ENCODE results near the gene MROH8.
A peak's percentile ranks its signal among the peaks of the same experiment; 100 is the strongest.

The MROH8 gene

GRCh38 chr20:37192137-37192854 lies 12.9 kb upstream of the MROH8 start:
- in situ Hi-C loops (cut with MboI; ENCODE audit: low sequenced_read_pairs), result no loop called here
- peak; percentile 62 to 85 for DNase-seq (ENCODE audit: low spot score in 2 of 2)
- H3K9me3 ChIP-seq, result no peaks in the 10 kb centered on the region
- H3K36me3 ChIP-seq (replicated peaks), result peaks cover 70% of the 10 kb centered on the region
- H3K4me1 ChIP-seq, result no peaks in the 10 kb centered on the region; the same call in 1 of the 2 replicates
- no peaks in the 10 kb centered on the region for H3K27me3 ChIP-seq (ENCODE audit: low read depth)
- H3K4me3 ChIP-seq, result no peak overlapping the region

- in situ Hi-C loops (cut with MboI; ENCODE audit: low sequenced_read_pairs), result no loop called here
Measured at GRCh38 chr20:37190354-37191112, 11.2 kb upstream of the MROH8 start.

GRCh38 chr20:37189416-37190016 lies 10.2 kb upstream of the MROH8 start:
- no peaks in the 10 kb centered on the region for H3K27me3 ChIP-seq (ENCODE audit: low read depth)
- in situ Hi-C loops (cut with MboI; ENCODE audit: low sequenced_read_pairs), result no loop called here
- DNase-seq (ENCODE audit: low spot score in 2 of 2), result no peak
- H3K4me1 ChIP-seq, result no peaks in the 10 kb centered on the region; the same call in 1 of the 2 replicates
- no peaks in the 10 kb centered on the region for H3K9me3 ChIP-seq
- H3K4me3 ChIP-seq, result no peak overlapping the region
- H3K36me3 ChIP-seq (replicated peaks), result peaks cover 75% of the 10 kb centered on the region

More at GRCh38 chr20:37190354-37191112, 11.2 kb upstream of the MROH8 start:
- Histone ChIP-seq H3K4me1 (no peaks in the 10 kb centered on the region; the same call in 1 of the 2 replicates), H3K36me3 (replicated peaks) (peaks cover 69% of the 10 kb centered on the region), H3K27me3 (ENCODE audit: low read depth) (no peaks in the 10 kb centered on the region), H3K9me3 (no peaks in the 10 kb centered on the region), H3K4me3 (no peak overlapping the region)
- no peak for DNase-seq (ENCODE audit: low spot score in 2 of 2)

GRCh38 chr20:37188787-37189186 lies 9.4 kb upstream of the MROH8 start:
- peaks cover 77% of the 10 kb centered on the region for H3K36me3 ChIP-seq (replicated peaks)
- in situ Hi-C loops (cut with MboI; ENCODE audit: low sequenced_read_pairs), result no loop called here

GRCh38 chr20:37185686-37186085 lies 6.3 kb upstream of the MROH8 start:
- no peak for DNase-seq (ENCODE audit: low spot score in 2 of 2)
- H3K4me3 ChIP-seq, result no peak overlapping the region
- H3K36me3 ChIP-seq (replicated peaks), result peaks cover 73% of the 10 kb centered on the region
- in situ Hi-C loops (cut with MboI; ENCODE audit: low sequenced_read_pairs), result no loop called here
- H3K9me3 ChIP-seq, result no peaks in the 10 kb centered on the region
- peaks cover 3% of the 10 kb centered on the region; the same call in 1 of the 2 replicates for H3K4me1 ChIP-seq
- no peaks in the 10 kb centered on the region for H3K27me3 ChIP-seq (ENCODE audit: low read depth)

More at GRCh38 chr20:37188787-37189186, 9.4 kb upstream of the MROH8 start:
- no peak overlapping the region for H3K4me3 ChIP-seq
- no peaks in the 10 kb centered on the region for H3K27me3 ChIP-seq (ENCODE audit: low read depth)
- no peaks in the 10 kb centered on the region; the same call in 1 of the 2 replicates for H3K4me1 ChIP-seq
- DNase-seq (ENCODE audit: low spot score in 2 of 2), result no peak
- H3K9me3 ChIP-seq, result no peaks in the 10 kb centered on the region

GRCh38 chr20:37179683-37180524 lies 556 bp upstream of the MROH8 start:
- Histone ChIP-seq H3K9me3 (no peaks in the 10 kb centered on the region), H3K27me3 (ENCODE audit: low read depth) (no peaks in the 10 kb centered on the region), H3K4me3 (peak overlapping the region; percentile 99), H3K36me3 (replicated peaks) (peaks cover 25% of the 10 kb centered on the region), H3K4me1 (peaks cover 11% of the 10 kb centered on the region)
- in situ Hi-C loops (cut with MboI; ENCODE audit: low sequenced_read_pairs), result no loop called here
- peak in 1 of 2 experiments; percentile 17 for DNase-seq (ENCODE audit: low spot score in 2 of 2)

GRCh38 chr20:37172836-37173235 lies 6.5 kb downstream of the MROH8 start:
- Histone ChIP-seq H3K9me3 (0 out of 2 replicates have a peak, but pooled peaks cover 2% of the 10 kb centered on the region), H3K4me3 (no peak overlapping the region), H3K27me3 (ENCODE audit: low read depth) (no peaks in the 10 kb centered on the region), H3K4me1 (peaks cover 5% of the 10 kb centered on the region), H3K36me3 (replicated peaks) (no peaks in the 10 kb centered on the region)
- in situ Hi-C loops (cut with MboI; ENCODE audit: low sequenced_read_pairs), result no loop called here
- DNase-seq (ENCODE audit: low spot score in 2 of 2), result no peak

GRCh38 chr20:37166867-37167266 lies 12.5 kb downstream of the MROH8 start:
- Histone ChIP-seq H3K27me3 (ENCODE audit: low read depth) (no peaks in the 10 kb centered on the region), H3K9me3 (0 out of 2 replicates have a peak, but pooled peaks cover 2% of the 10 kb centered on the region), H3K4me3 (no peak overlapping the region), H3K36me3 (replicated peaks) (no peaks in the 10 kb centered on the region), H3K4me1 (no peaks in the 10 kb centered on the region)
- in situ Hi-C loops (cut with MboI; ENCODE audit: low sequenced_read_pairs), result no loop called here
- no peak for DNase-seq (ENCODE audit: low spot score in 2 of 2)

GRCh38 chr20:37165031-37165430 lies 14.3 kb downstream of the MROH8 start:
- no peak for DNase-seq (ENCODE audit: low spot score in 2 of 2)
- Histone ChIP-seq H3K9me3 (no peaks in the 10 kb centered on the region), H3K36me3 (replicated peaks) (no peaks in the 10 kb centered on the region), H3K4me1 (no peaks in the 10 kb centered on the region), H3K4me3 (no peak overlapping the region), H3K27me3 (ENCODE audit: low read depth) (no peaks in the 10 kb centered on the region)
- in situ Hi-C loops (cut with MboI; ENCODE audit: low sequenced_read_pairs), result no loop called here

- DNase-seq (ENCODE audit: low spot score in 2 of 2), result no peak
- Histone ChIP-seq H3K36me3 (replicated peaks) (no peaks in the 10 kb centered on the region), H3K4me1 (no peaks in the 10 kb centered on the region), H3K9me3 (no peaks in the 10 kb centered on the region), H3K4me3 (no peak overlapping the region), H3K27me3 (ENCODE audit: low read depth) (no peaks in the 10 kb centered on the region)
- in situ Hi-C loops (cut with MboI; ENCODE audit: low sequenced_read_pairs), result no loop called here
Measured at GRCh38 chr20:37163832-37164554, 15.4 kb downstream of the MROH8 start.

- Histone ChIP-seq H3K4me1 (no peaks in the 10 kb centered on the region), H3K9me3 (no peaks in the 10 kb centered on the region), H3K27me3 (ENCODE audit: low read depth) (no peaks in the 10 kb centered on the region), H3K36me3 (replicated peaks) (no peaks in the 10 kb centered on the region), H3K4me3 (no peak overlapping the region)
- in situ Hi-C loops (cut with MboI; ENCODE audit: low sequenced_read_pairs), result no loop called here
- DNase-seq (ENCODE audit: low spot score in 2 of 2), result no peak
Measured at GRCh38 chr20:37162646-37163045, 16.7 kb downstream of the MROH8 start.

GRCh38 chr20:37161830-37162549 lies 17.4 kb downstream of the MROH8 start:
- Histone ChIP-seq H3K9me3 (no peaks in the 10 kb centered on the region), H3K4me3 (no peak overlapping the region), H3K4me1 (no peaks in the 10 kb centered on the region), H3K27me3 (ENCODE audit: low read depth) (no peaks in the 10 kb centered on the region), H3K36me3 (replicated peaks) (no peaks in the 10 kb centered on the region)
- no peak for DNase-seq (ENCODE audit: low spot score in 2 of 2)
- in situ Hi-C loops (cut with MboI; ENCODE audit: low sequenced_read_pairs), result no loop called here
